ENCODE measurements around the gene NOTCH4. TPM values are rescaled to one million over a fixed set of nuclear protein-coding genes. Genes with fewer than 3 reads are reported as not detected.
A peak's percentile ranks its signal among the peaks of the same experiment; 100 is the strongest.
"Not testable (repeated sequence)": the region's sequence is repeated elsewhere in the genome, so short reads cannot be mapped to it uniquely, and the experiment has no call there.

The NOTCH4 gene
- total RNA-seq, 1 experiment from 2014 or later, result 5.7 TPM

DNA sequence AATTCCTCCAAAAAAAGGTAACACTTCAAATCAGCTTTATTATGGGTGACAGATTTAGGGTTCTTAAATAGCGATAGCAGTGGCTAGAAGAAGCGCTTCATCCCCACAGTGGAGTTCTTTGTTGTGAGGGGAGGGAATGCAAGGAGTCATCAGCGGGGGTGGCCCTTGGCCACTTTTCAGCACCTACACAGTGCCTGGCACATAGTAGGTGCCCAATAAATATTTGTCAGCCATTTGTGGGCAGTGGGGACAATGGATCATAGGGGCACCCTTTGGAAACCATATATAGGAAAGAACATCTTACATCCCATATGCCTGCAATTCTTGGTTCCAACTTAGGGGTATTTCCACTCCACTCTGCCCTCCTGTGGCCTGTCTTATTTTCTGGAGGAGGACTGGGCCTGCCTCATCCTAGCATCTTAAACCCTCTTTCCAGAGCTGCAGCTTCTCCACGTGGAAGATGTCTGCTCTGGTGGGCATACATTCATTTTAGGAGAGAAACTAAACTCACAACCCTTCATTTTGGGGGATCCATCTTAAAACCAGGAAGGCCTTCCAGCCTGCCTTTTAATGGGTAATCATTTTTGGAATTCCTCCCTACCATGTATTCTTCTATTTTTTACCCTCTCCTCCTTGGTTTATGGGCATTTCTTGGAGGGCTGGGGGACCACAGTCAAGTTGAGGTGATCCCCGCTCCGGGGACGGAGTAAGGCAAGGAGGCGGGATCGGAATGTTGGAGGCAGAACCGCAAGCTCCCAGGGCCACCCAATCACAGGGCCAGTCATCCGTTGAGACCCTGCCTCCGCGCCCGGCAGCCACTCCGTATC, 28.8 kb downstream of the NOTCH4 start:
- Mint-ChIP-seq H3K27me3 (ENCODE audit: unreplicated experiment) (peaks cover 2% of the 10 kb centered on the region), H3K4me3 (ENCODE audit: low read depth, unreplicated experiment) (peak overlapping the region; percentile 95), H3K36me3 (ENCODE audit: insufficient read depth, unreplicated experiment) (peaks cover 55% of the 10 kb centered on the region), H3K4me1 (ENCODE audit: low read depth, unreplicated experiment) (peaks cover 26% of the 10 kb centered on the region), H3K27ac (ENCODE audit: unreplicated experiment) (peak overlapping the region; percentile 99), H3K9me3 (ENCODE audit: low read depth, unreplicated experiment) (no peaks in the 10 kb centered on the region)
- CTCF ChIA-PET, result interaction anchor here (0.6 to 3.9 kb wide), 22 partner anchors 8 to 1313 kb away, joined by 3 to 32 read pairs (median 4); partner anchors contain the start of genes AGPAT1, ATF6B and FKBPL
- TF ChIP-seq, protein P1, sequence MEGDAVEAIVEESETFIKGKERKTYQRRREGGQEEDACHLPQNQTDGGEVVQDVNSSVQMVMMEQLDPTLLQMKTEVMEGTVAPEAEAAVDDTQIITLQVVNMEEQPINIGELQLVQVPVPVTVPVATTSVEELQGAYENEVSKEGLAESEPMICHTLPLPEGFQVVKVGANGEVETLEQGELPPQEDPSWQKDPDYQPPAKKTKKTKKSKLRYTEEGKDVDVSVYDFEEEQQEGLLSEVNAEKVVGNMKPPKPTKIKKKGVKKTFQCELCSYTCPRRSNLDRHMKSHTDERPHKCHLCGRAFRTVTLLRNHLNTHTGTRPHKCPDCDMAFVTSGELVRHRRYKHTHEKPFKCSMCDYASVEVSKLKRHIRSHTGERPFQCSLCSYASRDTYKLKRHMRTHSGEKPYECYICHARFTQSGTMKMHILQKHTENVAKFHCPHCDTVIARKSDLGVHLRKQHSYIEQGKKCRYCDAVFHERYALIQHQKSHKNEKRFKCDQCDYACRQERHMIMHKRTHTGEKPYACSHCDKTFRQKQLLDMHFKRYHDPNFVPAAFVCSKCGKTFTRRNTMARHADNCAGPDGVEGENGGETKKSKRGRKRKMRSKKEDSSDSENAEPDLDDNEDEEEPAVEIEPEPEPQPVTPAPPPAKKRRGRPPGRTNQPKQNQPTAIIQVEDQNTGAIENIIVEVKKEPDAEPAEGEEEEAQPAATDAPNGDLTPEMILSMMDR (IDR thresholded peaks at IDR 0.05; ENCODE audit: unreplicated experiment), result peak; percentile 70
- BruUV-seq (replicated peaks), result TSS peak; percentile 87
- intact Hi-C loops (cut with micrococcal nuclease; ENCODE audit: unreplicated experiment), result loop anchor here (10.0 kb wide), 1 partner anchor 250 kb away; the partner anchor contains the start of gene CFB
- peak; percentile 65 for DNase-seq

GRCh38 chr6:32194388-32194787, 29.5 kb downstream of the NOTCH4 start:
- CTCF ChIA-PET, result no interaction called here
- H3K36me3 Mint-ChIP-seq (ENCODE audit: insufficient read depth, unreplicated experiment), result peaks cover 62% of the 10 kb centered on the region
- H3K27ac Mint-ChIP-seq (ENCODE audit: unreplicated experiment), result peak overlapping the region; percentile 99
- H3K27me3 Mint-ChIP-seq (ENCODE audit: unreplicated experiment), result no peaks in the 10 kb centered on the region
- DNase-seq, result no peak
- TF ChIP-seq, protein P1 (IDR thresholded peaks at IDR 0.05; ENCODE audit: unreplicated experiment), result no peak
- peaks cover 27% of the 10 kb centered on the region for H3K4me1 Mint-ChIP-seq (ENCODE audit: low read depth, unreplicated experiment)
- H3K9me3 Mint-ChIP-seq (ENCODE audit: low read depth, unreplicated experiment), result no peaks in the 10 kb centered on the region
- peak overlapping the region; percentile 95 for H3K4me3 Mint-ChIP-seq (ENCODE audit: low read depth, unreplicated experiment)
- intact Hi-C loops (cut with micrococcal nuclease; ENCODE audit: unreplicated experiment), result loop anchor here (10.0 kb wide), 1 partner anchor 250 kb away; the partner anchor contains the start of gene CFB
- no TSS peak for BruUV-seq (replicated peaks)

- not testable (repeated sequence) for H3K9me3 Mint-ChIP-seq (ENCODE audit: low read depth, unreplicated experiment); DNase-seq; BruUV-seq (replicated peaks); H3K4me3 Mint-ChIP-seq (ENCODE audit: low read depth, unreplicated experiment); H3K27me3 Mint-ChIP-seq (ENCODE audit: unreplicated experiment)
- Mint-ChIP-seq H3K27ac (ENCODE audit: unreplicated experiment) (peak overlapping the region; percentile 54), H3K36me3 (ENCODE audit: insufficient read depth, unreplicated experiment) (peaks cover 66% of the 10 kb centered on the region), H3K4me1 (ENCODE audit: low read depth, unreplicated experiment) (peaks cover 39% of the 10 kb centered on the region)
- intact Hi-C loops (cut with micrococcal nuclease; ENCODE audit: unreplicated experiment), result loop anchor here (10.0 kb wide), 1 partner anchor 248 kb away; the partner anchor contains the start of gene CFB
- CTCF ChIA-PET, result interaction anchor here (0.7 kb wide), 1 partner anchor 338 kb away, joined by 3 read pairs; no protein-coding TSS in a partner anchor
Measured at GRCh38 chr6:32193096-32193495, 30.8 kb downstream of the NOTCH4 start.

DNA sequence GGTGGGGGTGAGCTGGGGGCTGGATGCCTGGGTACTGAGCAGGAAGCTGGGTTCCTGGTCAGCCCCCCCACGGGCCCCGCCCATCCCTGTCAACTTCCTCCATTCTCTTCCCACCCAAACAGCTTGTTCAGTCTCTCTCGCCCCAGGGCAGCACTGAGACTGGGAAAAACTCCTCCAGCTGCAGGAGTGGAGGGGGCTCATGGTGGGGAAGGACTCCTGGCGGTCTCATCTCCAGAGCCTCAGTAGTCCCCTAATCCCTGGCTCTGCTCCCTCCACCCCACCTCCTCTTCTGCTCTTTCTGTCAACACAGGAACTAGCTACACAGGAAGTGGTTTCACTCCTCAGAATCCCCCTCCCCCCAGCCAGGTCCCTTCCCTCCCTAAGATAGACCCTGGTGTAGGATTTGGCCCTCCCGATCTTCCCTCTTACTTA, 31.2 kb downstream of the NOTCH4 start, which contains the start of gene GPSM3:
Gene GPSM3, minus strand, starts transcription at position 36 of the 432 bp plus-strand sequence. CDS start 130 bp downstream, outside the sequence.
- no peaks in the 10 kb centered on the region for H3K9me3 Mint-ChIP-seq (ENCODE audit: low read depth, unreplicated experiment)
- peaks cover 69% of the 10 kb centered on the region for H3K36me3 Mint-ChIP-seq (ENCODE audit: insufficient read depth, unreplicated experiment)
- no TSS peak for BruUV-seq (replicated peaks)
- peaks cover 43% of the 10 kb centered on the region for H3K4me1 Mint-ChIP-seq (ENCODE audit: low read depth, unreplicated experiment)
- H3K27ac Mint-ChIP-seq (ENCODE audit: unreplicated experiment), result peak within 1 kb of the TSS; percentile 54
- intact Hi-C loops (cut with micrococcal nuclease; ENCODE audit: unreplicated experiment), result loop anchor here (10.0 kb wide), 1 partner anchor 248 kb away; the partner anchor contains the start of gene CFB
- CTCF ChIA-PET, result interaction anchor here (0.7 kb wide), 1 partner anchor 337 kb away, joined by 3 read pairs; no protein-coding TSS in a partner anchor
- no peaks in the 10 kb centered on the region for H3K27me3 Mint-ChIP-seq (ENCODE audit: unreplicated experiment)
- DNase-seq, result peak; percentile 46
- TF ChIP-seq, protein P1 (IDR thresholded peaks at IDR 0.05; ENCODE audit: unreplicated experiment), result no peak
- peak within 1 kb of the TSS; percentile 80 for H3K4me3 Mint-ChIP-seq (ENCODE audit: low read depth, unreplicated experiment)

Measured in Calu3 (cell line).